Astrocyte (in vitro differentiated cells and primary cell): ENCODE results near the gene ARPP21. TPM values are rescaled to one million over a fixed set of nuclear protein-coding genes. Genes with fewer than 3 reads are reported as not detected.
"Not testable (repeated sequence)": the region's sequence is repeated elsewhere in the genome, so short reads cannot be mapped to it uniquely, and the experiment has no call there.

Source experiments
- DNase-seq: peaks from one replicate; pipeline ENCODE4 v3.0.0-alpha.2; 2010; ENCODE audit warnings: low read depth
- FAIRE-seq: peaks from 2 replicates; lab custom pipeline; 2011; peaks lifted over from hg19 to GRCh38; lab: Jason Lieb, UNC
- H2AFZ ChIP-seq: 2 replicates; pipeline ENCODE4 v1.6.0; 2012; ENCODE audit warnings: low read depth, low read length, inconsistent platforms
- H3K27ac ChIP-seq: 2 replicates; pipeline ENCODE4 v1.5.1; 2011; ENCODE audit warnings: low read depth, low read length, inconsistent platforms
- H3K27me3 ChIP-seq: 2 replicates; pipeline ENCODE4 v1.6.0; 2011; ENCODE audit warnings: low read length, inconsistent platforms; ENCODE audit not compliant: insufficient read depth
- H3K36me3 ChIP-seq: 2 replicates; pipeline ENCODE4 v1.5.1; 2011; ENCODE audit warnings: low read length, inconsistent platforms; ENCODE audit not compliant: insufficient read depth
- H3K4me1 ChIP-seq: 2 replicates; pipeline ENCODE4 v1.5.1; 2011; ENCODE audit warnings: low read length, inconsistent platforms; ENCODE audit not compliant: insufficient read depth
- H3K4me2 ChIP-seq: 2 replicates; pipeline ENCODE4 v1.6.0; 2012; ENCODE audit warnings: low read length, inconsistent platforms
- H3K4me3 ChIP-seq: 2 replicates; pipeline ENCODE4 v1.5.1; 2011; ENCODE audit warnings: low read depth, mild to moderate bottlenecking, low read length, inconsistent platforms; ENCODE audit not compliant: insufficient read depth
- H3K79me2 ChIP-seq: 2 replicates; pipeline ENCODE4 v1.6.0; 2012; ENCODE audit warnings: mild to moderate bottlenecking, low read length, inconsistent platforms; ENCODE audit not compliant: insufficient read depth
- H3K9ac ChIP-seq: 2 replicates; pipeline ENCODE4 v1.6.0; 2012; ENCODE audit warnings: mild to moderate bottlenecking, low read length, inconsistent platforms
- H3K9me3 ChIP-seq: 2 replicates; pipeline ENCODE4 v1.5.1; 2012; ENCODE audit warnings: low read depth, mild to moderate bottlenecking, low read length, inconsistent platforms; ENCODE audit not compliant: insufficient read depth
- H4K20me1 ChIP-seq: 2 replicates; pipeline ENCODE4 v1.6.0; 2012; ENCODE audit warnings: low read length, inconsistent platforms; ENCODE audit not compliant: insufficient read depth
- H3K27ac Mint-ChIP-seq: one replicate; pipeline ENCODE4 v1.8.0; 2021; ENCODE audit warnings: mild to moderate bottlenecking, mixed read lengths; ENCODE audit not compliant: unreplicated experiment
- H3K27me3 Mint-ChIP-seq: one replicate; pipeline ENCODE4 v1.8.0; 2021; ENCODE audit warnings: low read depth, mixed read lengths; ENCODE audit not compliant: unreplicated experiment
- H3K36me3 Mint-ChIP-seq: one replicate; pipeline ENCODE4 v1.8.0; 2021; ENCODE audit warnings: low read depth, mixed read lengths; ENCODE audit not compliant: unreplicated experiment
- H3K4me1 Mint-ChIP-seq: one replicate; pipeline ENCODE4 v1.8.0; 2021; ENCODE audit warnings: low read depth, mixed read lengths; ENCODE audit not compliant: unreplicated experiment
- H3K4me3 Mint-ChIP-seq: one replicate; pipeline ENCODE4 v1.8.0; 2021; ENCODE audit warnings: mild to moderate bottlenecking, moderate library complexity, mixed read lengths; ENCODE audit not compliant: unreplicated experiment
- H3K9me3 Mint-ChIP-seq: one replicate; pipeline ENCODE4 v1.8.0; 2021; ENCODE audit warnings: mild to moderate bottlenecking, mixed read lengths; ENCODE audit not compliant: unreplicated experiment
- EZH2 ChIP-seq: IDR thresholded peaks from 2 replicates; pipeline ENCODE4 v1.6.1; 2012; ENCODE audit warnings: mild to moderate bottlenecking, low read length, inconsistent platforms; ENCODE audit not compliant: insufficient read depth
- total RNA-seq: library from RNA; stranded (reverse); gene quantifications from 2 replicates; pipeline ENCODE4 v1.2.1, GENCODE V29; 2021
- TF ChIP-seq, protein P1 (sequence below): IDR thresholded peaks from 2 replicates; pipeline ENCODE4 v1.5.1; 2011; ENCODE audit warnings: low read depth, mild to moderate bottlenecking, inconsistent platforms, low read length, moderate library complexity; ENCODE audit not compliant: insufficient read depth

The ARPP21 gene
- total RNA-seq, 1 donor from 2014 or later, result 0.45 TPM

DNA sequence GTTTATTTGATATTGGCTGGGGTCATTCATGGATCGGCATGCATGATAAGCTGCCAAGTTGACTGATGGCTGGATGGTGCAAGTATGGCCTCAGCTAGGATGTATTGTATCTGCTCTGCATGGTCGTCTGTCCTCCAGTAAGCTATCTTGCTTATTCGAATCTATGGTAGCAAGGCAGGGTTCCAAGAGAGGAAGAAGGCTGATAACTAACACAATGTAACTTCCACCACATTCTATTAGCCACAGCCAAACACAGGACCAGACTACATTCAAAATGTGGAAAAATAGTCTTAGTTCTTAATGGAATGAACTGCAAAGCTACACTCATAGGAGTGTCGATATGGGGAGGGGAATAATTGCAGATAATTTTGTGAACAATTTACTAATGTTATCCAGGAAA, 175.2 kb downstream of the ARPP21 start:
- no peak overlapping the region for H3K4me3 Mint-ChIP-seq
- H3K9ac ChIP-seq, result no peak overlapping the region
- no peaks in the 10 kb centered on the region for H4K20me1 ChIP-seq
- TF ChIP-seq EZH2, result no peak
- no peak overlapping the region for H3K27ac ChIP-seq
- H3K27me3 ChIP-seq, result no peaks in the 10 kb centered on the region
- no peak overlapping the region for H3K4me2 ChIP-seq
- no peaks in the 10 kb centered on the region for H3K9me3 ChIP-seq
- no peak for DNase-seq
- no peaks in the 10 kb centered on the region for H3K4me1 ChIP-seq
- H3K36me3 Mint-ChIP-seq, result no peaks in the 10 kb centered on the region
- no peak overlapping the region for H3K27ac Mint-ChIP-seq
- no peak overlapping the region for H2AFZ ChIP-seq
- H3K4me1 Mint-ChIP-seq, result no peaks in the 10 kb centered on the region
- H3K4me3 ChIP-seq, result no peak overlapping the region
- H3K27me3 Mint-ChIP-seq, result no peaks in the 10 kb centered on the region
- no peak for FAIRE-seq
- no peaks in the 10 kb centered on the region for H3K79me2 ChIP-seq
- H3K36me3 ChIP-seq, result no peaks in the 10 kb centered on the region
- no peaks in the 10 kb centered on the region for H3K9me3 Mint-ChIP-seq

DNA sequence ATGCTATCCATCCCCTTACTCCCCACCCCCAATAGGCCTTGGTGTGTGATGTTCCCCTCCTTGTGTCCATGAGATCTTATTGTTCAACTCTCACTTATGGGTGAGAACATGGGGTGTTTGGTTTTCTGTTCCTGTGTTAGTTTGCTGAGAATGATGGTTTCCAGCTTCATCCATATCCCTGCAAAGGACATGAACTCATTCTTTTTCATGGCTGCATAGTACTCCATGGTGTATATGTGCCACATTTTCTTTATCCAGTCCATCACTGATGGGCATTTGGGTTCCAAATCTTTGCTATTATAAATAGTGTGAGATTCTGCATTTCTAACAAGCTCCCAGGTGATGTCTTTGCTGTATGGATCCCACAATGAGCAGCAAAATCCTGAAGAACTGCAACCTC, 176.5 kb downstream of the ARPP21 start:
- FAIRE-seq, H3K27me3 Mint-ChIP-seq, H3K9me3 Mint-ChIP-seq: not testable (repeated sequence)

DNA sequence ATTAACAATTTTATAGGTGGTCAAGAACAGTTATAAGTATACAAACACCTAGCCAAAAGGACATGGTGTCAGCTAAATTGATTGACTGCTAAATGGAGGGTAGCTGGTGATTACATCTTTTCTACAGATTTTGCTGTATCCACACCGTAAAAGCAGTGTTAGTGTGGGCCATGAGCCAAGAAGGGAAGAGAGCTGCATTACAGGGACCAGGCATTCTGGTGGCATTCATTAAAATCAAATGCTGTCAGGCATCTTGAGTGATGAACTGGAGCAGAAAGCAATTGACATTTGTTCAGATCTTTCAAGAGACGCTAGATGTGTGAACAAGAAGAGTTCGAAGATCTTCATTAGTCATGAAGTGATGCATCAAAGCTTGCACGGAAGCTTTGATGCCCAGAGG, 177.9 kb downstream of the ARPP21 start:
- H3K9me3 ChIP-seq, result no peaks in the 10 kb centered on the region
- no peak overlapping the region for H3K27ac Mint-ChIP-seq
- H3K27ac ChIP-seq, result no peak overlapping the region
- FAIRE-seq, result no peak
- no peak overlapping the region for H3K9ac ChIP-seq
- H3K79me2 ChIP-seq, result no peaks in the 10 kb centered on the region
- no peaks in the 10 kb centered on the region for H3K27me3 Mint-ChIP-seq
- H3K36me3 ChIP-seq, result no peaks in the 10 kb centered on the region
- no peaks in the 10 kb centered on the region for H3K9me3 Mint-ChIP-seq
- no peaks in the 10 kb centered on the region for H3K36me3 Mint-ChIP-seq
- TF ChIP-seq, protein P1, sequence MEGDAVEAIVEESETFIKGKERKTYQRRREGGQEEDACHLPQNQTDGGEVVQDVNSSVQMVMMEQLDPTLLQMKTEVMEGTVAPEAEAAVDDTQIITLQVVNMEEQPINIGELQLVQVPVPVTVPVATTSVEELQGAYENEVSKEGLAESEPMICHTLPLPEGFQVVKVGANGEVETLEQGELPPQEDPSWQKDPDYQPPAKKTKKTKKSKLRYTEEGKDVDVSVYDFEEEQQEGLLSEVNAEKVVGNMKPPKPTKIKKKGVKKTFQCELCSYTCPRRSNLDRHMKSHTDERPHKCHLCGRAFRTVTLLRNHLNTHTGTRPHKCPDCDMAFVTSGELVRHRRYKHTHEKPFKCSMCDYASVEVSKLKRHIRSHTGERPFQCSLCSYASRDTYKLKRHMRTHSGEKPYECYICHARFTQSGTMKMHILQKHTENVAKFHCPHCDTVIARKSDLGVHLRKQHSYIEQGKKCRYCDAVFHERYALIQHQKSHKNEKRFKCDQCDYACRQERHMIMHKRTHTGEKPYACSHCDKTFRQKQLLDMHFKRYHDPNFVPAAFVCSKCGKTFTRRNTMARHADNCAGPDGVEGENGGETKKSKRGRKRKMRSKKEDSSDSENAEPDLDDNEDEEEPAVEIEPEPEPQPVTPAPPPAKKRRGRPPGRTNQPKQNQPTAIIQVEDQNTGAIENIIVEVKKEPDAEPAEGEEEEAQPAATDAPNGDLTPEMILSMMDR, result no peak
- TF ChIP-seq EZH2, result no peak
- H3K4me2 ChIP-seq, result no peak overlapping the region
- no peak for DNase-seq
- no peak overlapping the region for H3K4me3 Mint-ChIP-seq
- H3K27me3 ChIP-seq, result no peaks in the 10 kb centered on the region
- H3K4me1 Mint-ChIP-seq, result no peaks in the 10 kb centered on the region
- no peak overlapping the region for H2AFZ ChIP-seq
- H3K4me3 ChIP-seq, result no peak overlapping the region
- H3K4me1 ChIP-seq, result no peaks in the 10 kb centered on the region
- no peaks in the 10 kb centered on the region for H4K20me1 ChIP-seq

More for the DNA sequence above, 176.5 kb downstream of the ARPP21 start:
- H2AFZ ChIP-seq, H3K9ac ChIP-seq, H3K27ac Mint-ChIP-seq, H3K9me3 ChIP-seq, H3K36me3 ChIP-seq, H3K4me1 ChIP-seq, H3K4me1 Mint-ChIP-seq, H3K27me3 ChIP-seq, H3K4me2 ChIP-seq, H3K4me3 Mint-ChIP-seq, H3K27ac ChIP-seq, DNase-seq, H3K36me3 Mint-ChIP-seq, H3K79me2 ChIP-seq, H3K4me3 ChIP-seq, H4K20me1 ChIP-seq: not testable (repeated sequence)
